ENCODE measurements around the gene OGFOD3.

DNA sequence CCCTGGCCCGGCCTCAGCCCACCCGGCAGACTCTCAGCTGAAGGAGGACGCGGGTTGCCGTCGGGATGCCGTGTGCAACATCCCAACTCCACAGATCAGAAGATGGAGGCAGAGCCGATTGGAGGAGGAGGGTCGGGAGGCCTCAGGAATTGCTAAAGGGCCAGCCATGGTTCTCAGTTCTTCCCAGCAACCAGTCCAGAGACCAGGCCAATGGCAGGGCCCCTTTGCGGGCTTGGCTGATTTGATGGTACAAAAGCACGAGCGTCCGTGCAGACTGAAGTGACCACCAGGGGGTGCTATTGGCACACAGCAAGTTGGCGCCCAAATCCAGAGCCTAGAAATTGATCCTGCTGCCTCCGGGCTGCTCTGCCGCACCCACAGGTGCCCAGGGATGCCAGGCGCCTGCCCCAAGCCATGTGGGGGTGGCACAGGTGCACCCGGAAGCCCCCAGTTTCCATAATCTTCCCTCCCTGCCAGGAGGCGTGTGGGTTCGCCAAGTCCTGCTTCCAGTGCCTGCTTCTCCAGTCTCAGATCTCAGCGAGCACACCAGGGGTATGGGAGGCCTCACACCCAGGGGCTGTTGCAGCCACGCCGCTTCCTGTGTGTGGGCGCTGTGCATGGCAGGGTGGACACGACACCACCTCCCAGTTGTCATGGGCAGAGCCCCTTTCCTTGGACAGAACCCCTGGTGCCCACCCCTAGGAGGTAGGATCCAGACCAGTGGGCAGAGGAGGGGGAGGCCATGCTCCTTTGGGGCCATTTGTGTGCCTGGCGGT is 66.5 kb downstream of the OGFOD3 start:
- TF ChIP-seq, protein P1, sequence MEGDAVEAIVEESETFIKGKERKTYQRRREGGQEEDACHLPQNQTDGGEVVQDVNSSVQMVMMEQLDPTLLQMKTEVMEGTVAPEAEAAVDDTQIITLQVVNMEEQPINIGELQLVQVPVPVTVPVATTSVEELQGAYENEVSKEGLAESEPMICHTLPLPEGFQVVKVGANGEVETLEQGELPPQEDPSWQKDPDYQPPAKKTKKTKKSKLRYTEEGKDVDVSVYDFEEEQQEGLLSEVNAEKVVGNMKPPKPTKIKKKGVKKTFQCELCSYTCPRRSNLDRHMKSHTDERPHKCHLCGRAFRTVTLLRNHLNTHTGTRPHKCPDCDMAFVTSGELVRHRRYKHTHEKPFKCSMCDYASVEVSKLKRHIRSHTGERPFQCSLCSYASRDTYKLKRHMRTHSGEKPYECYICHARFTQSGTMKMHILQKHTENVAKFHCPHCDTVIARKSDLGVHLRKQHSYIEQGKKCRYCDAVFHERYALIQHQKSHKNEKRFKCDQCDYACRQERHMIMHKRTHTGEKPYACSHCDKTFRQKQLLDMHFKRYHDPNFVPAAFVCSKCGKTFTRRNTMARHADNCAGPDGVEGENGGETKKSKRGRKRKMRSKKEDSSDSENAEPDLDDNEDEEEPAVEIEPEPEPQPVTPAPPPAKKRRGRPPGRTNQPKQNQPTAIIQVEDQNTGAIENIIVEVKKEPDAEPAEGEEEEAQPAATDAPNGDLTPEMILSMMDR (IDR thresholded peaks at IDR 0.05; ENCODE audit: borderline replicate concordance, extremely low read depth, low read length, poor library complexity, severe bottlenecking) = peak; percentile 97
- TF ChIP-seq EZH2 (IDR thresholded peaks at IDR 0.05; ENCODE audit: borderline replicate concordance, low read depth, low read length, severe bottlenecking) = no peak
